HCEC 1CT (cell line): ENCODE data around the gene DCLK1.

Experiments used
- DNase-seq: peaks from one replicate; pipeline ENCODE4 v3.0.0-alpha.2; 2017

DCLK1 gene

DNA sequence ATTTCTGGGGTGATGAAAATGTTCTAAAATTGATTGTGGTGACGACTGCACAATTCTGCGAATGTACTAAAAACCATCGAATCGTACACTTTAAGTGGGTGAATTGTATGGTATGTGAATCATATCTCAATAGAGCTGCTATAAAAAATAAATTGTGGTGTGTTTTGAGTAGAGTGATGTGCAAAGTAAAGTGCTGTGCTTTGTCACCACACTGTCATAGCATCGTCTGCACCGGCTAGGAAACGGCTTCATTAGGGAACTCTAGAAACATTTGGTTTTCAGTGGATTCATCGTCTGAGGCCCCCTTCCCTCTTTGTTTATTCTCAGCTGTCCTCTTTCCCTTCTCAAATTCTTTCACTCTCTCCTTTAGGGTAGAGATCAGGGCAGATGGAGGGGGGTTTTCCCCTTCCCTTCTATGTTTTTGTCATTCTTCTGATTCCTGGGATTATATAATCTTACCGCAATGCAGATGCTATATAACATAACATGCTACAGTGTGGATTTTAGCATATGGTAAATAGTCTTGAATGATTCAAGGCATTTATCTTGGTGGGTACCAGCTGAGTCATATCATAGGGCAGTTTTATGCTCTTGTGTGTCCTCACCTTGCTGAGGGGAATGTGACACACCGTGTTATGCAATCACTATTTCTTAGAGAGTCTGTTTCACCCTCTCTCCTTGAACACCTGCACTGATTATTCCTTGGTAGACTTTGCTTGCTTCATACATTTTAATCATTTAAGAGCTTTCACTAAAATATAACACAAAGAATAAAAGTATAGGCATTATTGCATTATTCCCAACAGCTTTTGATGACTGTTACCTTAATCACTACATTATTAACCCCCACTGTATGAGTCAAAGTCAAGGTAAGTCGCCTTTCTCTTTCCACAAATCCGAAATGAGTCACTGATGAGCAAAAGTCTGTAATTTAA, 239.4 kb downstream of the DCLK1 start:
- no peak for DNase-seq

DNA sequence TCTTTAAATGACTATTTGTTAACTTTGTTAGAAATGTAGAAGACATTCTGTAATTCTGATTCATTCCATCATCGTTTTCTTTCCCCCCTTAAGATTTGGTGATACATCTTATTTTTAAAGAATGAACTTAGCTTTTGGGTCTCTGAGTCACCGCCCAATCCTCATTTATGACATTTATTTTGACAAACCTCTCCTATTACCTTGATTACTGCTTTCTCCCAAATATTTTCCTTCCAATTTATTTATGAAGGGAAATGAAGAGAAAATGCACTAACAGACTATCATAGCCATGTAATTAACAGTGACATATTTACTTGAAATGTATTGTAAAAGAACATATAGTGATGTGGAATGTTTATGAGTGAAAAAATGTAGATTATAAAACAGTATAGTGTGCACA, 241.6 kb downstream of the DCLK1 start:
- no peak for DNase-seq

DNA sequence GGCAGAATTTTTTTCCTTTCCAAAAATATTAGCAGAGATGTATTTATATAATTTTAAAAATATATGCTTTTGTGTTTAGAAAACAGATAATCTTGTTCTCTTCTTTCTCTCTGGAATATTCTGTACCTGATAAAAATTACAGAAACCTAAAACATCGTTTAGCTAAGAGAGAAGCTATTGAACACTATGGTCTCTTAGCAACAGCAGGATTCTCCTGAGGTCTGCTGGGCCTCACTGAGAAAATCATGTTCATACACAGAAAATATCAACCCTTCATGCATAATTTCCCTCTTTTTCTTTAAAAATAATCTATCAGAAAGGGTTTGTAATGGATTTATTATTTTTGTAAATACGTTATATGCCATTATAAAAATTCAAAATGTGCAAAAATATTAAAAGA, 242.2 kb downstream of the DCLK1 start:
- DNase-seq: no peak

DNA sequence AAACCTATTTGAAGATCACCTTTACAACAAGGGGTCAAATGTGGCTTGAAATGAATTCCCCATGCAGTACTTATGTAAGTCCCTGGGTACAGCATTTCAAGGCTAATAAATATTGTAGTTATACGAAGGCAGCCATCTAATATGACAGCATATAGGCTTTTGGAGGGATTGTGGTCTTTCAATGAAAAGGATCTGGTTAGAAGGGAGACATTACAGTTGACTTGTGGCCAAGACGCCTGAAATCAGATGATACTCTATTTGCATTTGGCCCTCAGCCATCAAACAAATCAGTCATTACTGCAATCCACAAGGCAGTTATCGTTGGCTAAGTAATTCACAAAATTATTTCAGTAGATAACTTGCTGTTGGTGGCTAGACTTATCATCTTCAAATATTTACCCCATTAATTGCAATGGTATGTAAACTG, 242.7 kb downstream of the DCLK1 start:
- DNase-seq: no peak

DNA sequence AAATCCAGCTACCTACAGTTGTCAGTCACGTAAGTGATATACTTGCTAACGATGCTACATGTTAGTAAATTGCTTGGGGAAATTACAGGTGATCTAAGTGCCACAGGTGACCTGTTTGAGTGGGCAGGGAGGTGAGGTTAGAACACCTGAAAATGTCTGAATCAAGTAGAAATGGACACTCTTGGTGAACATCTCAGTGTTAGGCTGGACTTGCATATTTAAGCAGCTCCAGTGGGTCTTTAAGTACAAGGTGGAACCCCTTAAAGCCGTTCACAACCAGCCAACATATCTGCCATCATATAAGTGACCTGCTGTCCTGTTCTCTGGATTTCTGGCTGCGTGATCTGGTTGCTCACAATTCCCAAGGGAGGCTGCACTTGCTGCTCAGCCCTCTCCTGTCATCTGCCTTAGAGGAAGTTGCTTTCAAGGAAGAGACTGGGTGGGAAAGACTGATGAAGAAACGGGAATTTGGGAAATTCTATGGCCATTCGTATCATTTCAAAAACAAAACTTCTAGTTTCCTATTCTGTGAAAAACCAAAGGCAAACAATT, 244.0 kb downstream of the DCLK1 start:
- no peak for DNase-seq

DNA sequence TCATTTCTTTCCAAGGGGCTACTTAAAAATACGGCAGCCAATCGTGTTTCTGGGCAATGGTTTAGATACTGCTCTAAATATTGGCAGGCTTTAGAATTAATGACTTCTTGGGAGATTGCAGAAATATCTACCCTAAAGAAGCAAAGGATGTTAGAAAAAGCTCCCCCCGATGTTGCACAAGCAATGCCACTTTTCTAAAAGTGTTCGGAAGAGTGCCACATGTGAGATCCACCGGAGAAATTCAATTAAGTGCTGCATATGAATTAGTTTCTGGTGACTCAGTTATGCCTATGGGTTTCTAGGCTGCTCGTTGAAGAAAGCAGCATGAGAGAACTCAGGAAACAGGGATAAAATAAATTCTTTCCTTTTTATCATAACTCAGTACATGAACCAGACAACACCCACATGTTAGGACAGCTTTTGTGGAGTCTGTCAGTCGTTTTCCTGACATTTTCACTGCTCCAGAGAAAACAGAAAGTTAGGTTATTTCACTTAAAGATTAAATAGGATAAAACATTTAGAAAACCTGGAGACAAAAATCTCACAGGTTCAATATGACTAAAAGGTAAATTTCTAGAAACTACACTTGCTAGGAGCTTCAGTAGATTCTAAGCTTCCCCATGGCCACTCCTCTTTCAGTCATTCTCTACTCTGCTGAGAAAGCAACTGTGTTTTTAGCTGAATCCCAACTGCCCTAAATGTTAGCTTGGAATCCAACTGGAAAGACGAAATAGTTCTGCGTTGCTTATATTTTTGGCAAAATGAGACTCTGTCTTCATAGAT, 244.7 kb downstream of the DCLK1 start:
- DNase-seq: no peak

DNA sequence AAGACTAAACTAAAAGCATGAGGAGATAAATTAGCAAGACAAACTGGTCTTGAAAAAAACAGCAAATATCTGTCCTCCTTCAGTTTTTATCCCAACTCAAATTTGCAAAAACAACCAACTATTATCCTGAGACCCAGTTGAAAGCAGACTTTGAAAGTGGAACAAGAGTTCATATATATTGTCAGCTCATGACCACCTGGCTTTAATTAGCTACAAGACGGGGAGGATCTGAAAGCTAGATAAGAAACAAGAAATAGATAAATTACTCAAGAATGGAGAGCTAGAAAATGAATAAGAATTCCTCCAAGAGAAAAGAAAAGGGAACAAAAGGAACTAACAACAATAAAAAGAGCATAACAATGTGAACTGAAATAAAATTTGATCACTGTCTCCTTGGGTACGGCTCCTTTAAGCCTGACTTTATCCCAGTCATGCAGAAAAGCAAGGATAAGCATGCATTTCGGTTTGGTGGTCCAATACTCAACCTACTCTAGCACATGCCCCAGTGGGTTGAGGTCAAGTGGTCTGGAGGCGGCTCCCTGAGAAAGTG, 246.9 kb downstream of the DCLK1 start:
- DNase-seq: no peak

DNA sequence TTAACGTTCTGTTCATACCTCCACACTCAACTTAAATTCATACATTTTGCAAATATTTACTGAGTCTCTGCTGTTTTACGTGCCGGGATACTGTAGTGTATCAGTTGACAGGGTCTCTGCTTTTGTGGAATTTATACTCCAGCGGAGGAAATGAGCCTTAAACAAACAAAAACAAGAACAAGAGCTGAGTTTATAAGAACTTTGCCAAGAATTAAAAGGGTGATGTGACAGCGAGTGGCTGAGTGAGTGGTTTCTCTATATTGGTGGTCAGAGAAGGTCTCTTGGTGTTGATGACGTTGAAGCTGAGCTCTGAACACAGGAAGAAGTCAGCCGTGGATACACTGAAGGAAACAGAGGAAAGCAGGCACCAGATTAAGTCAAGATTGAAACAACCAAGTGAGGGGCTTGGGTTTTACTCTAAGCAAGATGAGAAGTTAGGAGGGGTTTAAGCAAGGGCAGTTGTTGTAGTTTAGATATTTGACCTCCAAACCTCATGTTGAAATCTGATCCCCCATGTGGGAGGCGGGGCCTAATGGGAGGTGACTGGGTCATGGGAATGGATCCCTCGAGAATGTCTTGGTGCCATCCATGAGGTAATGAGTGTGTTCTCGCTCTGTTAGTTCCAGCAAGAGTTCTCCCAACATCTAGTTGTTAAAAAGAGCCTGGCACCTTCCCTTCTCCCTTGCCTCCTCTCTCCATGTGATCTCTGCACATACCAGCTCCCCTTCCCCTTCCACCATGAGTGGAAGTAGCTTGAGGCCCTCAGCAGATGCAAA, 248.3 kb downstream of the DCLK1 start:
- DNase-seq: no peak

DNA sequence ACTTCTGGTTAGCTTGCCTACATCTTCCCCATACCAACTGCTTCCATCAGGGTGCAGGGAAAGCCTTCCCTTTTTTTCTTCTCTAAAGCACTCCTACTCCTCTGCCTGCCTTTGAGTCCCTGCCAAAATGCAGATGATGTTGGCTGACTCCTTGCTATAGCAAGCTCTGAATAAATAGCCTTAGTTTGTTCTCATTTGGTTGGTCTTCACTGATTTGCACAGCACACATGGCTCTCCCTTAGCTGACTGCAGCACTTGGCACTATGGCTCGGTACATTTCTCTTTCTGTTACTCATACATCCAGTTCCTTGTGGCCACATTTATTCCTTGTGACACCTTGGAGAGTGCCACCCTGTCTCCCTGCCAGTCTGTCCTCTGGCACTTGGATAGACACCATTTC, 249.8 kb downstream of the DCLK1 start:
- DNase-seq: no peak

DNA sequence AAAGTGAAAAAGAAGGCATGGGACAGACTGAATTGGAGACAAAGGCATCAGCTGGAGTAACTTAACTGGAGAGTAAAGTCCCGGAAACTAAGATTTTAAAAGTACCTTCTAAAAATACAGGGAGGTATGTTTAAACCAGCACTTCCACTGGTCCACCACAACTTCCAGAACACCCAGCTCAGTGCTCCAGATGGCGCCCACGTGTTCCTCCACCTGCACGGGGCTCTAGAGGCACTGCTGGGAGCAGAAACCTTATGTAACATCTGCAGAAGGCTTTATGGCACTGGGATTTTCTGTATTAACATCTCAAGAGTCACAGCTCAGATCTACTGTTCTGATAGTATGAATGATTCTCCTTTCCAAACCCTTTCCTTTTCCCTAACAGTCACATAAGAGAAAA, 252.1 kb downstream of the DCLK1 start:
- no peak for DNase-seq

DNA sequence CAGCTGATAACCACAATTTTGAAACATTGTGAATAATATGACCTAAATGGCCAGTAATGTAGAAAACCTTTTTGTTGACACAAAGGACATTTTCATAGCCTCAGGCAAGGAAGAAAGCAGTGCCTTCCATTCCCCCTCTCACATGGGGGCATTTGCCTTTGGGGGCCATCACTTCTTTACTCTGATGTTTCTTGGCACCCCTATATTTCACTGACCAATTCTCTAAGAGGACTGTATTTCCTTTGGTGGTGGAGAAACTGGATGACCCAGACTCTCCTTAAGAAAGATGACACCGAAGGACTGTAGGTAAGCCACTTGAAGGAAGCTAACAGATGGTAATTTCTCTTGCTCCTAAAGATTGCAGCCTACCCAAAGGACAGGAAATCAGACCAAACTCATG, 254.6 kb downstream of the DCLK1 start:
- DNase-seq: no peak

DNA sequence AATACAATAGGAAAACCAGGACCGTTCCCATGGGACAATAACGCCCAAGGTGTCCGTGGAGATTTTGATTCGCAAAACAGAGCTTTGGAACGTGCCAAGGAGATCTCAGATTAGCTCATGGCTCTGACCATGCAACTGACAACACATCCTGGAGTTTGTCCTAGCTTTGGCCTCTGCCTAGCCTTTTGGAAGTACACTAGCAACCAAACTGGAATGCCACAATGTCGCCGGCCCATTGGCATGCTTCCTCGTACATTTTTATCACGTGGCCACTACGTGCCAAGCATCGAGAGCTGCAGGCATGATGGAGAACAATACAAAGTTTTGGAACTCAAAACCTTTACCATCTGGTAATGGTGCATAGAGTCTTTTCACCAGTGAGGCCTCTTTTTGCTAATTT, 256.5 kb downstream of the DCLK1 start:
- DNase-seq: no peak

DNA sequence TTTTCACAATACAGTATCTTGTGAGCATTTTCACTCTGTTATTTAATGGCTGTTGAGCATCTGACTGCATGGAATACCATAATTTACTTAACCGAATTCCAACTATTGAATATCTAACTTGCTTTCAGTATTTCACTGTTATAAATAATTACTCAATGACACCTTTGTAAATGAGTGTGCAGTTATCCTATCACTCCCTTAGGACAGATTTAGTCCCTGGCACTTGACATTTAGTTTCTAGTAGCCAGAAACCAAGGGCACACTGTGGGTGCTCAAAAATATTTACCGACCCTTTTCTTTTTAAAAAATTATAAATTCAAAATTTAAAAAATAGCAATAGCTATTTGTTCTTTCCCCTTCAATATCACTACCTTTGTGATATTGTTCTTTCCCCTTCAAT, 258.8 kb downstream of the DCLK1 start:
- DNase-seq: no peak

DNA sequence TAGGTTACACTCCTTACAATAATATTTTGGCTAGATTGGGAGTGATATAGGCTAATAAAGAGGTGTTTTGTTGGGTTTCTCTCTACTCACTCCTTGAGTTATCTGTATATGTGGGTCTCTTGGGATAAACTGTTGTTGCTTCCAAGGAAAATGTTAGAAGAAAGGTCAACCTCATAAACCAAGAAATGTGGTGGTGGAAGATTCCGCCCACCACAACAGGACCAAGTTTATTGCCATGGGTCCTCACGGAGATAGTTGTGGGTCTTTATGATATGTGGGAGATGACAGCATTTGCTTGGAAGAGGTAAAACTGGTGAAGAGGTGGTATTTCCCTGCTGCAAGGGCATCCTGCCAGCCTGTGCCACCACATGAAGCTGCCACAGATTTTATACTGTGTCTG, 259.6 kb downstream of the DCLK1 start:
- no peak for DNase-seq

DNA sequence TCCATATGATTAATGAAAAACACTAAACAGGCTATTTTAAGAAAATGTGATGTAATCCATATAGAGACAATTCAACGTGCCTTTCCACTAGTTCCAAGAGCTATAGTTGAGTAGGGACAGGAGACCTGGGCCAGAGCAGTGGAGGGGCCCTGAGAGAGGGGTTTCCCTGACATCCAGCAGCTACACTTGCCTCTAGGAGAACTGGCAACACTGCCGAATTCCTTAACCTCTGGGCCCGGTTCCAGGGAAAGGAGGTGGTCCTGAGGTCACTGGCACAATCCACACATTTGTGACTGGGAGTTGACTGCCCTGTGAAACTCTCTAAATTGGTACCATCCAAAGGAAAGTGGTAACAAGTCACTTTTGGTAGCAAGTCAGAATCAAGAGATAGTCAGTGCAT, 264.4 kb downstream of the DCLK1 start:
- no peak for DNase-seq

DNA sequence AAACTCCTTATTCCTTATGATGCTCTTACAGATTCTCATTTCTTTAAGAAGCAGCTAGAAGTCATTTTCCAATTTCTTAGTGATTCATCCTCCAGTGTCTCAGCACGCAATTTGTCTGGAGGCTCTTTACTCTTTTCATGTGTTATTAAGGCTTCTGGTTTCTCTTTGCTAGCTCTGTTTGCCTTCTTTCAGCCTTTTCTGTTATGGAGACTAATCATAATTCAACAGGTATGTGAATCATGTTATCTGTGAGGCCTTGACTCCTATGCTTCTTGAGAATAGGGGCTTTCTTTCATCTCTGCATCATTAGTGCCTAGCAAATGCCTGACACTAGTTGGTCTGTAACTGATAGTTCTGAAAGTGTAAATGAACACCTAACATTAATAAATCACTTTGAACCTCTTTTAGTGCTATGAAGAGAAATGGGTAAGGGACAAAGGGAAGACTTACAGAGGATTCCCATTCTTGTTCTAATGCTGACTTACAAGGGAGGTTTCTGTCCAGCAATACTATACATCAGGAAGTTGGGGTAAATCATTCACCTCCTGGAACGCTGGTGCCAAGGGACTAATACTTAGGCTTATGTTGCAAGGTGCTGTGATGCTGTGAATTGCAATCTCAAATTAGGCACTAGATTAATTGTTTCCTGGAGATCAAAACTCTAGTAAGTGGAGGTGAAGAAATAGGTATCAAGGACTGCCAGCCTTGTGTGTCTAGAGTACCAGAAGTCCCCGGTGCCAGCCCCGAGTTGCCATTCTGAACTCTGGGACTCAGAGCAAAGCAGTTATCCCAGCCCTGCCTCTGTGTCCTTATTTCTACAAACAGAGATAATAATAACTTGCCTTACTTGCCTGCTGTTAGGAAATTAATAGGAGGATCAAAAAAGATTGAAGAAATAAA, 265.6 kb downstream of the DCLK1 start:
- no peak for DNase-seq

DNA sequence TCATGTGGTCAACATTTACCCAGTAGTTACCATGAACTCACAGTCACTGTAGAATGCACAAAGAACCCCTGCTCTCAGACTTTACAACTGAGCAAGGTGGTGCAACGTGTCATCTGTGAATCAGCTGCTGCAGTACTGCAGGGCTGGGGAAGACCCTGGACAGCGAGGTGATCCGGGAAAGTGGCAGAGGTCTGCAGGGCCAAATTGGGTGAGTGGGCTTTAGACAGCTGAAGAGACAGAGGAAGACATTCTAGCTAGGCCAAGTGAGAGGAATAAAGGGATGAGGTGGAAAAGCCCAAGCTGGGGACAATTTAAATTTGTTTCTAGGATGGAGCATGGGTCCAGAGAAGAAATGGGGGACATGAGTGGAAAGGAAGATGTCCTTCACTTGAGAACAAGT, 270.5 kb downstream of the DCLK1 start:
- no peak for DNase-seq

DNA sequence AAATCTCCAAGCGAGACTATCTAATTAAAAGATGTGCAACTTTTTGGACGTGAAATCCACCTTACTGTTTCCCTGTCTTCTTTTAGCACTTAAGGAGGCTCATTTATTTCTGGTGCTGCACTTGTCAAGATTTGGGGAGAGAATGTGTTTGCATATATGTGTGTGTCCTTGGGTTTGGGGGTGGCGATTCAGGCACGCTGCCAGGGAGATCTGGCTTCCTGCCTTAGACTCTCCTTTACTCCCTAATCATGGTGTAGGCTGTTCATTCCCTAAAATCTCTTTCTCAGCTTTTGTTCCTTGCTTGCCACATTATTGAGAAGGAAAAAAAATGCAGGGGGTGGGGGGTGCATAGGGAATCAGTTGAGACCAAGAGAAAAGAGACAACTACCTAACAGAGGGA, 271.2 kb downstream of the DCLK1 start:
- no peak for DNase-seq

DNA sequence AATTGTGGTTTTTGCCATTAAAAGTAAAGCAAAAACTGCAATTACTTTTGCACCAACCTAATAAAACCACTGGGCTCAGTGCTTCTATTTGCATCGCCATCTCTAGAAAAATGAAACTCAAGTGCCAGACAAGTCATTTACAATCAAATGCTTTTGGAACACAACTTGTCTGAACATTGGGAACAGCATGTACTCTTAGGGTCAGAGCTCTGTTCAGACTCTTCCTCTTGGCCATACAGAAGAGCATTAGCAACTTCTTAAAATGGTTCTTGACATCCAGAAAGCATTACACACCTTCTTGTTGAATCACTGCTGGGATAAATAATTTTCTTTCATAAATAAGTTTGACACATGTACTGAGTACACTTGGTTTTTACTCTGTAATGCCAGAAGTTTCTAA, 272.5 kb downstream of the DCLK1 start:
- DNase-seq: no peak

DNA sequence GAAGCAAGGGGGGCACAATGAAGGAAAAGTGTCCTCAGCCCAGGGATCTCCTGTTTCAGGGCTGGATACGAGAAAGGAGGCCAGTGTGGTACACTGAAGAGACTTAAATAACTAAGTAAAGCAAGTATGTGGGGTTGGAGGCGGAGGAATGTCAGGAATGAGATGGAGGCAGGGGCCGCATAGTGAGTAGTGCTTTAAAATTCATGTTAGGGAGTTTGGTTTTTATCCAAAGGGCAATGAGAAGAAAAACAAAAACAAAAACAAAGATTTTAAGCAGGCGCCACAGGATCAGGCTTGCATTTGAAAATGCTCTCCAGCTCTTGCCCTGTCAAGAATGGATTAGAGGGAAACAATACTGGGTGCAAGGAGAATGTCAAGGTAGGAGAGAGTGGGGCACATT, 273.4 kb downstream of the DCLK1 start:
- no peak for DNase-seq

DNA sequence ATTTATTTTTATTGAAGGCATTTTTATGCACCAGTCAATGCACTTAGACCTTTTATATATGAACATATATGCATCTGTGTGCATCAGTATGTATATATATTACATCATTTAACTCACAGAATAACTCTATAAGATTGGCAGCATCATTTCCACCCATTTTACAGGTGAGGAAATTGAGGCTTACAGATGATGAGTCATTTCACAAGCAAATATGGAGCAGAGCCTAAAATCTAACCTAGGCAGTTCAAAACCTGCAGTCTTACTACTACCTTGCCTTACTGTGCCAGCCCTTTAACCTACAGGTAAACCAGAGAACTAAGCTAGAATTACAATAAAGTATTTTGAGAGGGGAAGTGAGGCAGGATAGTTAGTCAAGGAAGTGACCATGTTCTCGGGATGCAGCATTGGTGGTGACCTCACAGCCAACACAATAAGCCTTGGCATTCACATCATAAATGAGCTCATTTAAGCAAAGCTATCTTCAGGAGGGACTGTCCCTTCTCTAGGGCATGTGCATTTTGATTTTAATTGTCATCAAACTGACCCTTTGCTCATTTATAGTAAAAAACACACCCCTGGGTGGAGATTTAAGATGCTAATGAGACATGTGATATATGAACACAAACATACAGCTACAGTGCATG, 274.3 kb downstream of the DCLK1 start:
- no peak for DNase-seq
